ENCODE results near the gene DDO.

DNA sequence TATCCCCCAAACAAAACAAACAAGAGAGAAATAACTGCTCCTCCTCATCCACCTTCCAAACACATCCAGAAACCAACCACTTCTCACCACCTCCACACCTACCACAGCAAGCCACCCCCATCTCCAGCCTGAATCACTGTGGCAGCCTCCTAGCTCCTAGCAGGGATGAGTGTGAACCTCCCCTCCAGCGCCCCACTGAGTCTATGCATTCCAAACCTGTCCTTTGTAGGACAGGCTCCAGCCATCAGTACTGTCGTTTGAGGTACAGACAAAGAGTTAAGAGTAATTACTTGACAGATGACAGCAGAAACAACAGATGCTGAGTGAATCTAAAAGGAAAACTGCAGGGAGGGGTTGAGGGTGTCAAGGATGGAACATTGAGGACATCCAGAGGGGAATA lies 59.6 kb downstream of the DDO start:
- no peak for TF ChIP-seq EZH2 (IDR thresholded peaks at IDR 0.05; ENCODE audit: insufficient read depth, poor library complexity, severe bottlenecking)
- TF ChIP-seq EZH2phosphoT487 (IDR thresholded peaks at IDR 0.05; ENCODE audit: insufficient read depth, low read depth), result no peak

Measured in GM23248 (cell line).